SK-N-MC (cell line): ENCODE measurements around the gene CPB2.

Source experiments
- DNase-seq: peaks from one replicate; pipeline ENCODE4 v3.0.0-alpha.2; 2011; ENCODE audit warnings: low read depth, low spot score
- H3K27ac ChIP-seq: fragments of 200-600 bp; sonication (generic); 2 replicates; pipeline ENCODE4 v1.5.1; 2016; ENCODE audit warnings: mixed run types
- H3K36me3 ChIP-seq: fragments of 200-600 bp; sonication (generic); 2 replicates; pipeline ENCODE4 v1.6.1; 2017; ENCODE audit warnings: antibody characterized with exemption, low read length, mixed read lengths; ENCODE audit not compliant: insufficient read depth
- H3K4me3 ChIP-seq: fragments of 200-600 bp; sonication (generic); 2 replicates; pipeline ENCODE4 v1.5.1; 2016
- H3K9ac ChIP-seq: fragments of 200-600 bp; sonication (generic); 2 replicates; pipeline ENCODE4 v1.8.0; 2017; ENCODE audit warnings: mixed run types, mixed read lengths; ENCODE audit not compliant: insufficient read length
- H3K9me3 ChIP-seq: fragments of 200-600 bp; sonication (generic); 2 replicates; pipeline ENCODE4 v1.6.1; 2017; ENCODE audit warnings: low read depth, mild to moderate bottlenecking, antibody characterized with exemption, low read length, moderate library complexity, mixed read lengths
- EZH2 ChIP-seq: fragments of 200-600 bp; sonication (generic); IDR thresholded peaks from one replicate; pipeline ENCODE4 v1.6.1; 2017; ENCODE audit warnings: antibody characterized with exemption
- FOXP2 ChIP-seq: optimal IDR thresholded peaks from 2 replicates; pipeline ENCODE3; 2011; ENCODE audit warnings: mild to moderate bottlenecking, moderate library complexity; ENCODE audit not compliant: insufficient read depth; ENCODE audit errors: extremely low read length, control extremely low read depth
- POLR2AphosphoS5 ChIP-seq: IDR thresholded peaks from 2 replicates; pipeline ENCODE4 v1.6.1; 2012; ENCODE audit warnings: mild to moderate bottlenecking, low read depth, low read length, borderline replicate concordance

The CPB2 gene

GRCh38 chr13:46131705-46132104, 26.9 kb upstream of the CPB2 start:
- H3K36me3 ChIP-seq, result no peaks in the 10 kb centered on the region
- DNase-seq, result no peak
- H3K4me3 ChIP-seq, result no peak overlapping the region
- TF ChIP-seq EZH2 (no peak), POLR2AphosphoS5 (no peak), FOXP2 (no peak)
- H3K9me3 ChIP-seq, result no peaks in the 10 kb centered on the region
- no peak overlapping the region for H3K27ac ChIP-seq
- H3K9ac ChIP-seq, result no peak overlapping the region

- Histone ChIP-seq H3K36me3 (no peaks in the 10 kb centered on the region), H3K9me3 (no peaks in the 10 kb centered on the region), H3K4me3 (no peak overlapping the region), H3K9ac (no peak overlapping the region), H3K27ac (no peak overlapping the region)
- TF ChIP-seq FOXP2 (no peak), EZH2 (no peak), POLR2AphosphoS5 (no peak)
- DNase-seq, result no peak
Measured at GRCh38 chr13:46129955-46130618, 25.3 kb upstream of the CPB2 start.

GRCh38 chr13:46129124-46129523, 24.3 kb upstream of the CPB2 start:
- TF ChIP-seq FOXP2, result no peak
- TF ChIP-seq EZH2, result no peak
- TF ChIP-seq POLR2AphosphoS5, result no peak
- Histone ChIP-seq H3K9ac (no peak overlapping the region), H3K9me3 (no peaks in the 10 kb centered on the region), H3K27ac (no peak overlapping the region), H3K4me3 (no peak overlapping the region), H3K36me3 (no peaks in the 10 kb centered on the region)
- DNase-seq, result no peak

- H3K9me3 ChIP-seq, result no peaks in the 10 kb centered on the region
- H3K27ac ChIP-seq, result no peak overlapping the region
- H3K9ac ChIP-seq, result no peak overlapping the region
- no peak overlapping the region for H3K4me3 ChIP-seq
- no peaks in the 10 kb centered on the region for H3K36me3 ChIP-seq
- no peak for TF ChIP-seq EZH2
- TF ChIP-seq FOXP2, result no peak
- no peak for TF ChIP-seq POLR2AphosphoS5
- no peak for DNase-seq
Measured at GRCh38 chr13:46127358-46128023, 22.7 kb upstream of the CPB2 start.

- H3K4me3 ChIP-seq, result peak overlapping the region; percentile 71
- peak overlapping the region; percentile 100 for H3K27ac ChIP-seq
- peak; percentile 38 for TF ChIP-seq FOXP2
- no peak for TF ChIP-seq EZH2
- no peaks in the 10 kb centered on the region for H3K36me3 ChIP-seq
- no peak for DNase-seq
- peak overlapping the region; percentile 58 for H3K9ac ChIP-seq
- no peaks in the 10 kb centered on the region for H3K9me3 ChIP-seq
Measured at GRCh38 chr13:46126552-46127357, 21.9 kb upstream of the CPB2 start.

- H3K36me3 ChIP-seq, result no peaks in the 10 kb centered on the region
- peak overlapping the region; percentile 58 for H3K9ac ChIP-seq
- no peak for DNase-seq
- no peak for TF ChIP-seq POLR2AphosphoS5
- no peak for TF ChIP-seq EZH2
- no peak for TF ChIP-seq FOXP2
- no peaks in the 10 kb centered on the region for H3K9me3 ChIP-seq
- peak overlapping the region; percentile 71 for H3K4me3 ChIP-seq
- peak overlapping the region; percentile 100 for H3K27ac ChIP-seq
Measured at GRCh38 chr13:46126056-46126455, 21.2 kb upstream of the CPB2 start.

- H3K27ac ChIP-seq, result peak overlapping the region; percentile 100
- H3K4me3 ChIP-seq, result peak overlapping the region; percentile 71
- H3K9me3 ChIP-seq, result no peaks in the 10 kb centered on the region
- peak; percentile 92 for DNase-seq
- H3K36me3 ChIP-seq, result no peaks in the 10 kb centered on the region
- peak overlapping the region; percentile 74 for H3K9ac ChIP-seq
- no peak for TF ChIP-seq FOXP2
- TF ChIP-seq EZH2, result no peak
- peak; percentile 81 for TF ChIP-seq POLR2AphosphoS5
Measured at GRCh38 chr13:46124967-46125933, 20.4 kb upstream of the CPB2 start.
